RWPE1 (cell line): ENCODE results near the gene ZNF334.

Source experiments
- CTCF ChIA-PET: fragments of 350-600 bp; sonication (Branson Sonifier 250); formaldehyde crosslinking; extraction: SDS; loops from one replicate; lab custom pipeline; 2021; lab: Yijun Ruan, JAX
- POLR2A ChIA-PET: fragments of 400-600 bp; formaldehyde crosslinking; extraction: SDS; loops from one replicate; lab custom pipeline; 2020; ENCODE audit warnings: antibody characterized with exemption; ENCODE audit not compliant: low non-redundant PET; lab: Yijun Ruan, JAX
- DNase-seq: peaks from one replicate; pipeline ENCODE4 v3.0.0; 2012; ENCODE audit warnings: low spot score
- H3K27ac ChIP-seq: fragments of 450-650 bp; 2 replicates; pipeline ENCODE4 v1.5.1; 2017
- CTCF ChIP-seq: fragments of 450-650 bp; conservative IDR thresholded peaks from 2 replicates; pipeline ENCODE4 v1.5.1; 2017; ENCODE audit warnings: low read depth, mild to moderate bottlenecking

The ZNF334 gene

GRCh38 chr20:46552460-46553420 lies 39.4 kb upstream of the ZNF334 start:
- H3K27ac ChIP-seq = no peak overlapping the region
- ChIA-PET POLR2A (no interaction called here), CTCF (interaction anchor here (0.6 to 3.4 kb wide), 5 partner anchors 9 to 141 kb away, joined by 4 to 19 read pairs (median 4); no protein-coding TSS in a partner anchor)
- DNase-seq = no peak
- no peak for TF ChIP-seq CTCF

GRCh38 chr20:46551522-46552381 lies 38.4 kb upstream of the ZNF334 start:
- no peak for TF ChIP-seq CTCF
- ChIA-PET CTCF (interaction anchor here (0.5 to 3.4 kb wide), 5 partner anchors 10 to 114 kb away, joined by 3 to 19 read pairs (median 4); no protein-coding TSS in a partner anchor), POLR2A (no interaction called here)
- DNase-seq = no peak
- H3K27ac ChIP-seq = no peak overlapping the region

- ChIA-PET POLR2A (no interaction called here), CTCF (interaction anchor here (0.9 to 3.4 kb wide), 6 partner anchors 11 to 132 kb away, joined by 3 to 19 read pairs (median 4); no protein-coding TSS in a partner anchor)
- TF ChIP-seq CTCF = no peak
- no peak for DNase-seq
- no peak within 1 kb of the TSS for H3K27ac ChIP-seq
Measured at GRCh38 chr20:46550461-46550860, 37.1 kb upstream of the ZNF334 start, which contains the start of gene OCSTAMP. TSS of gene OCSTAMP (minus strand) at chr20:46550654. CDS start at chr20:46550560, 94 bp downstream.

- ChIA-PET POLR2A (interaction anchor here (0.5 kb wide), 1 partner anchor 25 kb away, joined by 3 read pairs; no protein-coding TSS in a partner anchor), CTCF (interaction anchor here (0.9 to 3.4 kb wide), 4 partner anchors 12 to 133 kb away, joined by 3 to 19 read pairs (median 4); no protein-coding TSS in a partner anchor)
- H3K27ac ChIP-seq = no peak overlapping the region
- no peak for TF ChIP-seq CTCF
- DNase-seq = no peak
Measured at GRCh38 chr20:46549188-46549972, 36.0 kb upstream of the ZNF334 start.

GRCh38 chr20:46548688-46549087 lies 35.3 kb upstream of the ZNF334 start:
- POLR2A ChIA-PET = interaction anchor here (0.5 kb wide), 1 partner anchor 26 kb away, joined by 3 read pairs; no protein-coding TSS in a partner anchor
- no peak overlapping the region for H3K27ac ChIP-seq
- TF ChIP-seq CTCF = no peak
- CTCF ChIA-PET = interaction anchor here (0.7 kb wide), 1 partner anchor 20 kb away, joined by 3 read pairs; no protein-coding TSS in a partner anchor
- no peak for DNase-seq
